ENCODE measurements around the gene PWP1. TPM values are rescaled to one million over a fixed set of nuclear protein-coding genes. Genes with fewer than 3 reads are reported as not detected.

The PWP1 gene
- total and polyA plus RNA-seq, 10 of the 15 experiments (the other 5 are each of a cell fraction or from before 2014, with no cell fraction given) = 42.4 to 283 (median 84.6) TPM

- no peaks in the 10 kb centered on the region for H3K79me2 ChIP-seq (ENCODE audit: control insufficient read depth, insufficient read depth, low read length)
- H3K36me3 ChIP-seq (ENCODE audit: control insufficient read depth in 2 of 2, insufficient read depth in 2 of 2, low read length in 1 of 2) = peaks cover 0 to 12% of the 10 kb centered on the region in 2 experiments; a peak in 3 of 4 replicates
- 27% methylated on average over 4 of the region's 4 CpGs for WGBS (ENCODE audit: insufficient coverage, insufficient replicate concordance, low lambda C conversion rate, missing lambda C conversion rate)
- 0 out of 2 replicates have a peak overlapping the region, but pooled peaks have one; percentile 25 for H3K4me2 ChIP-seq (ENCODE audit: control insufficient read depth, insufficient read depth)
- ChIA-PET SMC1A (ENCODE audit: uncharacterized antibody, unreplicated experiment) (interaction anchor here (0.9 kb wide), 1 partner anchor 18 kb away, joined by 3 read pairs; no protein-coding TSS in a partner anchor), CTCF (interaction anchor here (1.0 to 1.2 kb wide), 2 partner anchors 9 to 36 kb away, joined by 3 read pairs; no protein-coding TSS in a partner anchor), RAD21 (ENCODE audit: unreplicated experiment) (no interaction called here), POLR2A (no interaction called here)
- H3K4me3 ChIP-seq = no peak overlapping the region
- intact Hi-C loops (cut with micrococcal nuclease; ENCODE audit: unreplicated experiment) = no loop called here
- no peak for DNase-seq (ENCODE audit: low read depth, low spot score)
- peaks cover 4% of the 10 kb centered on the region for H3K4me1 ChIP-seq (ENCODE audit: control insufficient read depth, insufficient read depth, low read length)
- in situ Hi-C loops (cut with MboI) = no loop called here
- FAIRE-seq = no peak
- H3K9me3 ChIP-seq (replicated peaks; ENCODE audit: control insufficient read depth, insufficient read depth, low read length) = no peaks in the 10 kb centered on the region
- BruUV-seq (replicated peaks) = no TSS peak
- peak; percentile 82 for ATAC-seq
- H3K9ac ChIP-seq (ENCODE audit: control insufficient read depth, insufficient read depth, low read length) = no peak overlapping the region
- H3K27me3 ChIP-seq (replicated peaks in 1 of 2; ENCODE audit: control insufficient read depth in 2 of 2, insufficient read depth in 2 of 2, low read length in 1 of 2) = no peaks in the 10 kb centered on the region
- no peaks in the 10 kb centered on the region for H4K20me1 ChIP-seq (ENCODE audit: control insufficient read depth, insufficient read depth)
- no peak overlapping the region for H3K27ac ChIP-seq (ENCODE audit: control insufficient read depth, insufficient read depth)
- H2AFZ ChIP-seq (ENCODE audit: control insufficient read depth, low read depth, low read length) = peak overlapping the region; percentile 17
- TF ChIP-seq E2F8 (IDR thresholded peaks at IDR 0.05; ENCODE audit: low read depth, partially characterized antibody) (no peak), BCLAF1 (IDR thresholded peaks at IDR 0.05) (no peak), SPI1 (IDR thresholded peaks at IDR 0.05; ENCODE audit: borderline replicate concordance, insufficient read depth, low read depth, low read length) (no peak), NR2C2 (IDR thresholded peaks at IDR 0.05; ENCODE audit: borderline replicate concordance, control insufficient read depth, insufficient read length, low read depth) (no peak), ZNF687 (IDR thresholded peaks at IDR 0.05) (no peak), CREB1 (IDR thresholded peaks at IDR 0.05; ENCODE audit: low read depth) (no peak), IKZF2 (IDR thresholded peaks at IDR 0.05) (no peak), RELA (IDR thresholded peaks at IDR 0.05; ENCODE audit: borderline replicate concordance, partially characterized antibody) (no peak), HDAC6 (IDR thresholded peaks at IDR 0.05; ENCODE audit: unreplicated experiment) (no peak), KLF5 (IDR thresholded peaks at IDR 0.05; ENCODE audit: partially characterized antibody) (no peak), MTA2 (IDR thresholded peaks at IDR 0.05; ENCODE audit: low read depth) (no peak), SMARCA5 (IDR thresholded peaks at IDR 0.05) (no peak), POLR2AphosphoS2 (IDR thresholded peaks at IDR 0.05; ENCODE audit: low read depth, low read length) (no peak), GATAD2B (conservative IDR thresholded peaks at IDR 0.05; ENCODE audit: low read depth) (no peak)
Observed at GRCh38 chr12:107731366-107731765, 45.8 kb downstream of the PWP1 start.

Measured in GM12878 (cell line).